Panc1 (cell line): Measurements from ENCODE around the gene TEX13C. TPM values are rescaled to one million over a fixed set of nuclear protein-coding genes. Genes with fewer than 3 reads are reported as not detected.

Experiments used
- ATAC-seq: fragments of 200-7000 bp; cut with Tn5 transposase; 2 replicates; pipeline ENCODE4 v1.9.1; 2020; ENCODE audit warnings: mild to moderate bottlenecking, moderate library complexity
- BruUV-seq: library from RNA; stranded (reverse); fragments of 400-500 nt; replicated peaks from 2 replicates; lab custom pipeline; 2021; lab: Mats Ljungman, UMichigan
- CTCF ChIA-PET: fragments of 300-600 bp; sonication (Branson Sonifier 250); formaldehyde crosslinking; loops from one replicate; lab custom pipeline; 2022; ENCODE audit warnings: antibody characterized with exemption; lab: Charles Lee
- POLR2A ChIA-PET: fragments of 300-600 bp; sonication (Branson Sonifier 250); formaldehyde crosslinking; loops from one replicate; lab custom pipeline; 2022; ENCODE audit warnings: antibody characterized with exemption; lab: Charles Lee
- DNase-seq: peaks from one replicate; pipeline ENCODE4 v3.0.0-alpha.2; 2010; ENCODE audit warnings: low read depth, low spot score
- H3K27ac ChIP-seq: 2 replicates; pipeline ENCODE4 v1.5.1; 2011; ENCODE audit warnings: mild to moderate bottlenecking, low read length, inconsistent platforms
- H3K27me3 ChIP-seq: fragments of 200-500 bp; sonication (Bioruptor generic); 2 replicates; pipeline ENCODE4 v1.6.0; 2014; ENCODE audit warnings: low read length, inconsistent platforms; ENCODE audit not compliant: control insufficient read depth, insufficient read depth
- H3K36me3 ChIP-seq: fragments of 200-500 bp; sonication (Bioruptor generic); 2 replicates; pipeline ENCODE4 v1.5.1; 2014; ENCODE audit warnings: inconsistent platforms, mild to moderate bottlenecking, low read length, moderate library complexity; ENCODE audit not compliant: control insufficient read depth, insufficient read depth
- H3K4me1 ChIP-seq: 2 replicates; pipeline ENCODE4 v1.5.1; 2011; ENCODE audit warnings: inconsistent platforms, mild to moderate bottlenecking, low read length, moderate library complexity; ENCODE audit not compliant: control insufficient read depth, insufficient read depth
- H3K4me3 ChIP-seq, 2 experiments: 2 replicates each; pipeline ENCODE4 v1.5.1; 2011 to 2012; ENCODE audit warnings: low read depth in 2 of 2, low read length in 2 of 2, mild to moderate bottlenecking in 2 of 2, inconsistent platforms in 1 of 2, moderate library complexity in 1 of 2
- H3K9me3 ChIP-seq: fragments of 200-500 bp; sonication (Bioruptor generic); 2 replicates; pipeline ENCODE4 v1.5.1; 2014; ENCODE audit warnings: low read depth, mild to moderate bottlenecking, inconsistent platforms, low read length, moderate library complexity; ENCODE audit not compliant: control insufficient read depth, insufficient read depth
- CTCF ChIP-seq: fragments of 450-650 bp; IDR thresholded peaks from 2 replicates; pipeline ENCODE4 v1.5.1; 2017; ENCODE audit warnings: mild to moderate bottlenecking
- POLR2AphosphoS5 ChIP-seq: IDR thresholded peaks from 2 replicates; pipeline ENCODE4 v1.6.1; 2012; ENCODE audit warnings: mild to moderate bottlenecking, low read depth, low read length, moderate library complexity
- REST ChIP-seq, 2 experiments: IDR thresholded peaks; 2 replicates each; pipeline ENCODE4 v1.6.1; 2011 to 2012; ENCODE audit warnings: low read depth in 2 of 2, control low read depth in 1 of 2, low read length in 1 of 2, mild to moderate bottlenecking in 1 of 2, moderate library complexity in 1 of 2; ENCODE audit not compliant: insufficient read depth in 1 of 2
- SIN3A ChIP-seq: IDR thresholded peaks from 2 replicates; pipeline ENCODE4 v1.6.1; 2012; ENCODE audit warnings: low read depth, mild to moderate bottlenecking, low read length, moderate library complexity, borderline replicate concordance; ENCODE audit not compliant: insufficient read depth
- TCF7L2 ChIP-seq: IDR thresholded peaks from 2 replicates; pipeline ENCODE4 v1.6.1; 2011; ENCODE audit warnings: mild to moderate bottlenecking, low read depth, low read length, inconsistent platforms
- in situ Hi-C: cut with HindIII; loops from 2 replicates; pipeline ENCODE4 v1.10.0; 2016; ENCODE audit warnings: low sequenced_read_pairs, low pct_unique_long_range_greater_than_20kb
- intact Hi-C: fragments of 100-400 bp; cut with micrococcal nuclease; formaldehyde crosslinking; loops from one replicate; pipeline ENCODE4 v1.10.0; 2022; ENCODE audit not compliant: unreplicated experiment
- total RNA-seq: library from RNA; stranded (reverse); gene quantifications from one replicate; pipeline ENCODE4 v1.2.1, GENCODE V29; 2021; ENCODE audit not compliant: unreplicated experiment

Gene TEX13C
- total RNA-seq, 1 experiment from 2014 or later: not detected

GRCh38 chrX:125374169-125374568 is 54.5 kb downstream of the TEX13C start:
- no peaks in the 10 kb centered on the region for H3K27me3 ChIP-seq
- in situ Hi-C loops (no loop called here), intact Hi-C loops (no loop called here)
- no TSS peak for BruUV-seq
- TF ChIP-seq POLR2AphosphoS5 (no peak), REST (IDR thresholded peaks at IDR 0.05; ENCODE audit: insufficient read depth in 1 of 2, low read depth in 2 of 2, low read length in 1 of 2) (no peak), TCF7L2 (no peak), SIN3A (no peak), CTCF (no peak)
- no peaks in the 10 kb centered on the region for H3K36me3 ChIP-seq
- ChIA-PET CTCF (no interaction called here), POLR2A (no interaction called here)
- no peaks in the 10 kb centered on the region for H3K4me1 ChIP-seq
- no peaks in the 10 kb centered on the region for H3K9me3 ChIP-seq
- no peak overlapping the region for H3K27ac ChIP-seq
- no peak overlapping the region for H3K4me3 ChIP-seq
- no peak for DNase-seq
- ATAC-seq: no peak
